DMS 273 (cell line): ENCODE data around the gene CELSR1.
"Not testable (repeated sequence)": the region's sequence is repeated elsewhere in the genome, so short reads cannot be mapped to it uniquely, and the experiment has no call there.

Source experiments
- DNase-seq: peaks from one replicate; lab custom pipeline; 2025; ENCODE audit not compliant: unreplicated experiment; lab: John Stamatoyannopoulos, UW

The CELSR1 gene

GRCh38 chr22:46533070-46533833, 4.2 kb downstream of the CELSR1 start:
- no peak for DNase-seq

- no peak for DNase-seq
Measured at GRCh38 chr22:46532416-46532815, 5.0 kb downstream of the CELSR1 start.

DNA sequence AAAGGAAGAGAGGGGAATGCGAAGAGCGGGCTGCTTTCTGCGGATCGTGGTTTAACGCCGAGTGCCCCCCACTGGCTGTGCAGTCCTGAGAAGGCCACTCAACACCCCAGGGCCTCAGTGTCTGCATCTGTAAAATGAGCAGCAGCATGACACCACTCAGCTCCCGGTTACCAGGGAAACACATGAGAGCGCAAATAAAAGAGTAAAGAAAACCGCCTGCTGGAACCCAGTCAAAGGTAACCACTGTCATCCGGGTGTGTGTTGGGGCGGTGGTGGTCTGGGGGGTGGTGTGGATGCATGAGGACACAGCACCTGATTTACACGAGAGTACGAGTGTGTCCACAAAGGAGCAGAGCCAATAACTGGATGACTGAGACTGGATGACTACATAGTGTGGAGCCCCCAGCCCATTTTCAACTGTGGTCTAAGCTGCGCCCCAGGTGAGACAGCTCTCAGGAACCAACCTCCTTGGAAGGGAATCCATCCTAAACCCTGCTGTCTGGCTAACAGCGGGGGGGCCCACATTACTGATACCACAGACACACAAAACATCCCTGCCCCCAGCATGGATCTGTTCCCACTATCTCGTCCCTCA, 5.7 kb downstream of the CELSR1 start:
- no peak for DNase-seq

- no peak for DNase-seq
Measured at GRCh38 chr22:46528121-46528610, 9.3 kb downstream of the CELSR1 start.

DNA sequence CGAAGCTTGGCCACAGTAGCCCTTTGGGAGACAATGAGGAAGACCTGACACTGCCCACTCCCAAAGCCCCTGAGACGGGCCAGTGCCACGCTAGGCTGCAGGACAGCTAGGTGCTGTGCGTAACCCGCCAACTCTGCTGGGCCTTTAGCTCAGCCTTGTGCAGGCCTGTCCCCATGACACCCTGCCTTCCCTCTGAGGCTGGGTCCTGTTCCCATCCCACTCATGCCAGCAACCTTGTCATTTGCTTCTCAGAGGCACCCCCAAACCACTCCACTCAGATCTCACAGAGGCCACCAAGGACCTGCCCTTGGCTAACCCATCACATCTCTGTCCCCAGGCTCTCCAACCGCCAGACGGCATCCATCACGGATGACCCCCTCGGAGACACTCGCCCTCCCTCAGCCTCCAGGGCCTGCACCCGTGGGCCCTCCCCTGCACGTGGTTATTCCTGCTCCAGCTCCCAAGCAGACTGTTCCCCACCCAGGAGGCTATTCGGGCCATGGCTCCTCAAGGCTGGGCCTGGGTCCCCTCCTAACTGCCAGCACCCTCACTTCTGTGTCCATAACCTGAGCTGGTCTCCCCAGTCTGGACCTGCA, 11.1 kb downstream of the CELSR1 start:
- no peak for DNase-seq

- no peak for DNase-seq
Measured at GRCh38 chr22:46525389-46526243, 11.8 kb downstream of the CELSR1 start.

DNA sequence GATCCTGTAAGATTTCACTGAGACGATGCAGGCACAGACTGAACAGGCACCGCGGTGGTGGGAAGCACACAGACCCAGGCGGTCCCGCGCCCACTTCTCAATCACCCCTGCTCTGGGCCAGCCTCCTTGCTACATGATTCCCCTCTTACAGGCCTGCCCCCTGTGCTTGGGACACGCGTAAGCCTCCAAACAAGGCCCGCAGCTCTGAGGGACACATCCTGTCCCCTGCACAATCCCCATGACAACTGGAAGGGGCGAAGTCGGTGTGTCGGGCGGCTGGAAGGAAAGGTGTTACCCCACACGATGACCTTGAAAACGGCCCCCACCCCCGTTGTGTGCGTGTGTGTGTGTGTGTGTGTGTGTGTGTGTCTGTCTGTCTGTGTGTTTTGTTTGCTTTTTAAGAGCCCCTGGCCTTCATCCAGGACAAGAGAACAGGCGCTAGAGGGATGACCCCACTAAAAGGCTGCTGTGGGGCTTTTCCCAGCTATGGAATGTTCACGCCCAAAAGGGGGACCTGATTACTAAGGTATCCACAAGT, 13.1 kb downstream of the CELSR1 start:
- no peak for DNase-seq

DNA sequence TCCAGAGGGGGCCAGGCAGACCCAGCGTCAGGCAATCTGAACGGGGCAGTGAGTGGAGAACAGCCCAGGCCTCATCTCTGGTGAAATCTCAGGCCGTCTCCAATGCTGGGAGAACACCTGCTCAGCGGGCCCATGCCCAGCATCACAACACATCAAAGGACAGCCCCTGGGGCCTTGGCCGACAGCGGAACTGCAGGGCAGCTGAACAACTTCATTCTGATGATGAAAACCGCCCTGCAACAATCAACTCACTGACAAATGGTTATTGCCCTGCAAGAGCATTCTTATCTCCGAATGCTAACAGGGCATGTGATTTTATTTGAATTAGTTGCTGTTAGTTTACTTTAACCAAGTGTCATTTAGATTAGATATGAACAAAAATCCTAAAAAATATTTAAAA, 14.6 kb downstream of the CELSR1 start:
- DNase-seq: no peak

DNA sequence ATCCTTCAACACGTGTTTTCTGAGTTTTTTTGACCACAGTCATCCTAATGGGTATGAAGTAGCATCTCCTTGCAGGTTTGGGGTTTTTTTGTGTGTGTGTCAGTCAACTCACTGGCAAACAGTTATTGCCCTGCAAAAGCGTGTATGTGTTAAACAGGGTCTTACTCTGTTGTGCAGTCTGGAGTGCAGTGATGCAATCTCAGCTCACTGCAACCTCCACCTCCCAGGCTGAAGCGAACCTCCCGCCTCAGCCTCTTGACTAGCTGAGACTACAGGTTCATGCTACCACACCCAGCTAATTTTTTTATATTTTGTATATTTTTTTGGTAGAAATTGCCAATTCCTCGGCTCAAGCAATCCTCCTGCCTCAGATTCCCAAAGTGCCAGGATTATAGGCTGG, 15.4 kb downstream of the CELSR1 start:
- DNase-seq: no peak

GRCh38 chr22:46520880-46521279, 16.5 kb downstream of the CELSR1 start:
- DNase-seq: no peak

DNA sequence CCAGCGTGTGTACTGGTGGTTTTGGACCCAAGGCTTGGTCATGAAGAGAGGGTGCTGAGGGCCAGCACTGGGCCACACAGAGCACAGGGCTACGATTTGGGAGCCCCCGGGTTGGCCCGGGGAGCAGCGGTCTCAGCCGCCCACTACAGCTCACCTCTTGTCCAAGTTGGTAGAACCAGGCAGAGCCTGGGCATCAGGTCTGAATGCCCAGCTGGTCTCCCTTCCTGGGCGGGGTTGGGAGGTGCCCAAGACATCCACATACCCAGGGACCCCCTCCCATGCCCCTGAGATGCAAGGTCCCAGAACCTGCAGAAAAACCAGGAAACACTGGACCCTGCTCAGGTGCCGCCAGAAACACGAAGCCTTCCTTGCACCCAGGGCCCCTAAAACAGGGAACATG, 18.0 kb downstream of the CELSR1 start:
- DNase-seq: no peak

DNA sequence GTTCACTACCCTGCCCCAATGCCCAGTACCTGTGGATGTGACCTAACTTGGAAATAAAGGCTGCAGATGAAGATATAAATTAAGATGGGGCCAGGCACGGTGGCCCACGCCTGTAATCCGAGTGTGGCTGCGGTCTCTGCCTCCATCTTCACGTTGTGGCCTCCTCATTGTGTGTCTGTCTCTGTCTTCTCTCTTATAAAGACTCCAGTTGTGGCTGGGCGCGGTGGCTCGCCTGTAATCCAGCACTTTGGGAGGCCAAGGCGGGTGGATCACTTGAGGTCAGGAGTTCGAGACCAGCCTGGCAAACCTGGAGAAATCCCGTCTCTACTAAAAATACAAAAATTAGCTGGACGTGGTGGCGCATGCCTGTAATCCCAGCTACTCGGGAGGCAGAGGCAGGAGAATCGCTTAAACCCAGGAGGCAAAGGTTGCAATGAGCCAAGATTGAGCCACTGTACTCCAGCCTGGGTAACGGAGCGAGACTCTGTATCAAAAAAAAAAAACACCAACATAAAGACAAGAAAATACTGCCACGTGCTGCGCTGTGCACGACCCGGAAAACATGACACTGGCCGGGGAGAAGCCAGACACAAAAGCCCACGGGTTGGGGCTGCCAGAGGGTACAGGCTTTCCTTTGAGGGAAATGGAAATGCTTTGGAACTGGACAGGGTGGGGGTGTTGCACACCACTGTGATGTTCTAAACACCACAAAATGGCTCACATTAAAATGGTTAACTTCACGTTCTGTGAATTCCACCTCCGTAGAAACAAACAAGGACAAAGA, 18.7 kb downstream of the CELSR1 start:
- DNase-seq: no peak

DNA sequence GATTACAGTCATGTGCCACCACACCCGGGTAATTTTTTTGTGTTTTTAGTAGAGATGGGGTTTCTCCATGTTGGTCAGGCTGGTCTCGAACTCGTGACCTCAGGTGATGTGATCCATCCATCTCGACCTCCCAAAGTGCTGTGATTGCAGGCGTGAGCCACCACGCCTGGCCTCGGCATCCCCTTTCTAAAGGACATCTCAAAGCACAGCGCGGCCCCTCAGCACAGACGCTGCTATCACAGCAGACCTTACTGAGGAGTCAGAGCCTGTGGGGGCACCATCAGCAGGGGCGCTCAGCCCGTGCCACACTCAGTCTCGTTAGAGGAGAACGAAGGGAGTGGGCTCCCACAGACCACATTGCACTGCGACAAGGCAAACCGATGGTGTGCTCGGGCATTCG, 19.4 kb downstream of the CELSR1 start:
- no peak for DNase-seq

DNA sequence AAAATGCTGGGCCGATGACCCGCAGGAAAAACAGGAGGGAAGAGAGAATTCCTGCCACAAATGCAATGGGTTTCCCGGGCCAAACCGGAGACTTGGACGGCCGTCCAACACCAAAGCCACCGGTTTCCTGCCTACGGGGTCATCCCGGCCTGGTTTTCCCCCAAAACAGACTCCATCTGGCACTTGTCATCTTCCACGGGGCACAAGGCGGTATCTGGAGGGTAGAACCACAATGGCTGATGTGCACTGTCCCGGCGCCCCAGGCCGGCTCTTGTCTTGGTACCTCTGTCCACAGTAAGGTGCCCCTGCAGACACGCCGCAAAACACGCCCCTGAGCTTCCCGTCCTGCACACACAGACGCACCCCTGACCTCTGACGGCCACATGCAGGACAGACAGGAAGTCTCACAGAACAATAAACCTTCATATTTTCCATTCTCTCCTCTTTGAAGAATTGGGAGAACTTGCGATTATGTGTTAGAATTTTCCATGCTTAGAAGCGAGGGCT, 20.1 kb downstream of the CELSR1 start:
- DNase-seq: no peak

DNA sequence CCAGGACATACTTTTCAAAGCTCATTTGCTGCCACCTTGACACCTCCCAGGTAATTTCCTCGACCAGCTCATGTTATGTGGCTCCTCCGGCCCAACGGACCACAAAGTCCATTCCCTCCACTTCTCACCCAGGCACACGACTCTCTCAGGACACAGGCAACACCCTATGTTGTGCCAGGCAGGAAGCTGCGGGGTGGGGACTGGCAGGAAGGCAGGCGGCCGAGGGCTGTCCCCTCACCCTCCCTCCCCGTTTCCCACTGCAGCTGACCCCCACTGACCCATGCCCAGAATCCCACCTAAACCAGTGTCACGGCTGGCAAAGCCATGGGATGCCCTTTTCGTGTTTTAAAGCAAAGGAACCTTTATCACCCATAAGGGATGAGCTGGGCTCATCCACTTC, 20.8 kb downstream of the CELSR1 start:
- DNase-seq: no peak

- not testable (repeated sequence) for DNase-seq
Measured at GRCh38 chr22:46516112-46516487, 21.3 kb downstream of the CELSR1 start.

DNA sequence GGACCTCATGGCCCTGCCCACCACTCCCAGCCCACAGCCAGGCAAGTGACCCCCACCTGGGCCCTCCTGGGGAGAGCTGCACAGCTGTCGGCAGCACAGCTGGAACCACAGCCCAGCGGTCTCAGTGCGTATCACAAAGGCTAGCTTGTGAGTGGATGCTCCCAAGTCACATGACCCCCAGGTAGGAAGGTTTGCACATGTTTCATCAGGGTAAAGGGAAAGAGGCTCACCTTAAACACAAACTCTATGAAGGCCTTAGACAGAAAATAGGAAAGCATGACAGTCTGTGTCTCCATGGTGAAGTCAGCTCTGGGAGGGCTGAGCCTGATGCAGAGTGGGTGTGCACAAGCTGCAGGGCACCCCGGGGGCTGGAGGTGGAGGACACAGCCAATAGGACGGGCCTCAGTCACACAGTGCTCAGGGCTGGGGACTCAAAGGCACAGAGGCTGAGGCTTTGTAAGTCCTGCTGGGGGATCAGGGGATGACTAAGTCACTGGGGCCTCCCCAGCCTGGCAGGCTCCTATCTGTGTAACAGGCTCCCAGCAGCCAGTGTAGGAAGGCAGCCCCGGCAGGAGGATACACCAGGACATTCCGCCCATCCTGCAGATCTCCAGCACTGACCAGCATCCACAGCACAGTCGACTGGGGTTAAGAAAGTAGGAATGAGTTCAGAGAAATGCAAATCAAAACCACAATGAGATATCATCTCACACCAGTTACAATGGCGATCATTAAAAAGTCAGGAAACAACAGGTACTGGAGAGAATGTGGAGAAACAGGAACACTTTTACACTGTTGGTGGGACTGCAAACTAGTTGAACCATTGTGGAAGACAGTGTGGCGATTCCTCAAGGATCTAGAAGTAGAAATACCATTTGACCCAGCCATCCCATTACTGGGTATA, 22.0 kb downstream of the CELSR1 start:
- no peak for DNase-seq

GRCh38 chr22:46514592-46515207, 22.7 kb downstream of the CELSR1 start:
- DNase-seq: no peak
